Pulmonary artery endothelial cell (primary cell): ENCODE measurements around the gene AHDC1. TPM values are rescaled to one million over a fixed set of nuclear protein-coding genes. Genes with fewer than 3 reads are reported as not detected.
"Not testable (repeated sequence)": the region's sequence is repeated elsewhere in the genome, so short reads cannot be mapped to it uniquely, and the experiment has no call there.

ENCODE experiments used
- DNase-seq: peaks from one replicate; pipeline ENCODE4 v3.0.0-alpha.2; 2011; ENCODE audit warnings: low read depth, low spot score
- total RNA-seq: library from RNA; depleted of rRNA; stranded (reverse); fragments of >200 nt; gene quantifications from 2 replicates; pipeline ENCODE4 v1.2.3, GENCODE V29; 2014

Gene AHDC1
- total RNA-seq, 1 donor from 2014 or later = 4.3 TPM

GRCh38 chr1:27633298-27633610 lies 29.3 kb upstream of the AHDC1 start:
- no peak for DNase-seq

GRCh38 chr1:27632387-27633297 lies 28.7 kb upstream of the AHDC1 start:
- no peak for DNase-seq

GRCh38 chr1:27630859-27631491 lies 27.0 kb upstream of the AHDC1 start:
- no peak for DNase-seq

- no peak for DNase-seq
These were observed 24.8 kb upstream of the AHDC1 start for GRCh38 chr1:27628712-27629111.

- not testable (repeated sequence) for DNase-seq
These were observed 23.8 kb upstream of the AHDC1 start for GRCh38 chr1:27627733-27628132.

- DNase-seq = no peak
These were observed 23.1 kb upstream of the AHDC1 start for GRCh38 chr1:27627061-27627460.

GRCh38 chr1:27626031-27626935 lies 22.3 kb upstream of the AHDC1 start:
- no peak for DNase-seq

- DNase-seq = no peak
These were observed 20.7 kb upstream of the AHDC1 start for GRCh38 chr1:27624467-27625178.

GRCh38 chr1:27623327-27624212 lies 19.6 kb upstream of the AHDC1 start:
- no peak for DNase-seq

GRCh38 chr1:27622828-27623227 lies 18.9 kb upstream of the AHDC1 start:
- DNase-seq = no peak

GRCh38 chr1:27621051-27621920 lies 17.3 kb upstream of the AHDC1 start:
- no peak for DNase-seq

- not testable (repeated sequence) for DNase-seq
These were observed 16.0 kb upstream of the AHDC1 start for GRCh38 chr1:27619782-27620438.

- DNase-seq = no peak
These were observed 14.6 kb upstream of the AHDC1 start for GRCh38 chr1:27618341-27619082.

- no peak for DNase-seq
These were observed 13.5 kb upstream of the AHDC1 start for GRCh38 chr1:27617420-27617819.

GRCh38 chr1:27616441-27616840 lies 12.5 kb upstream of the AHDC1 start:
- no peak for DNase-seq

- no peak for DNase-seq
These were observed 11.6 kb upstream of the AHDC1 start for GRCh38 chr1:27615346-27616192.
